Loucy (cell line): ENCODE results near the gene MAN1A2.

Experiments
- CTCF ChIP-seq: fragments of 200-600 bp; sonication (generic); conservative IDR thresholded peaks from 2 replicates; pipeline ENCODE4 v1.5.1; 2014; ENCODE audit warnings: mild to moderate bottlenecking, antibody characterized with exemption, low read length
- EZH2phosphoT487 ChIP-seq: fragments of 200-600 bp; IDR thresholded peaks from 2 replicates; pipeline ENCODE4 v1.6.1; 2018; ENCODE audit warnings: antibody characterized with exemption, mild to moderate bottlenecking, moderate library complexity, borderline replicate concordance

GRCh38 chr1:117367046-117368025, at the start of gene MAN1A2:
- no peak for TF ChIP-seq CTCF
- TF ChIP-seq EZH2phosphoT487, result no peak
